H1 (cell line): ENCODE data around the gene HGFAC. TPM values are rescaled to one million over a fixed set of nuclear protein-coding genes. Genes with fewer than 3 reads are reported as not detected.

ENCODE experiments used
- KDM1A ChIP-seq: fragments of 200-600, 300-600 bp; sonication (generic); IDR thresholded peaks from 2 replicates; pipeline ENCODE4 v1.7.1; 2016; ENCODE audit warnings: mild to moderate bottlenecking, low read length, borderline replicate concordance
- RBBP5 ChIP-seq: IDR thresholded peaks from 2 replicates; pipeline ENCODE4 v1.7.1; 2012; ENCODE audit warnings: low read depth, mild to moderate bottlenecking, inconsistent platforms, low read length, moderate library complexity, borderline replicate concordance
- polyA plus RNA-seq, 7 experiments: library from polyadenylated mRNA; depleted of rRNA in 3 of 7; stranded (reverse) in 5 of 7; unstranded in 2 of 7; fragments of >200 nt in 5 of 7; fragments of 200-250 nt in 2 of 7; gene quantifications; 1 replicate in 5 of 7; 2 replicates in 1 of 7; 4 replicates in 1 of 7; pipeline versions ENCODE4 v1.2.1 to v1.2.3, GENCODE V29; 2011 to 2013; ENCODE audit warnings: missing spikeins in 2 of 7, mixed read lengths in 2 of 7
- total RNA-seq: library from RNA; stranded (reverse); fragmentation: NEBNext Ultra II Directional; extraction: Animal tissue kit (Norgen Biotek cat#: 25700); gene quantifications from 2 replicates; pipeline ENCODE4 v1.2.1, GENCODE V29; 2021

HGFAC gene
- total and polyA plus RNA-seq, 2 of the 8 experiments (the other 6 are each of a cell fraction or from before 2014, with no cell fraction given), result 0.14 to 0.15 TPM

DNA sequence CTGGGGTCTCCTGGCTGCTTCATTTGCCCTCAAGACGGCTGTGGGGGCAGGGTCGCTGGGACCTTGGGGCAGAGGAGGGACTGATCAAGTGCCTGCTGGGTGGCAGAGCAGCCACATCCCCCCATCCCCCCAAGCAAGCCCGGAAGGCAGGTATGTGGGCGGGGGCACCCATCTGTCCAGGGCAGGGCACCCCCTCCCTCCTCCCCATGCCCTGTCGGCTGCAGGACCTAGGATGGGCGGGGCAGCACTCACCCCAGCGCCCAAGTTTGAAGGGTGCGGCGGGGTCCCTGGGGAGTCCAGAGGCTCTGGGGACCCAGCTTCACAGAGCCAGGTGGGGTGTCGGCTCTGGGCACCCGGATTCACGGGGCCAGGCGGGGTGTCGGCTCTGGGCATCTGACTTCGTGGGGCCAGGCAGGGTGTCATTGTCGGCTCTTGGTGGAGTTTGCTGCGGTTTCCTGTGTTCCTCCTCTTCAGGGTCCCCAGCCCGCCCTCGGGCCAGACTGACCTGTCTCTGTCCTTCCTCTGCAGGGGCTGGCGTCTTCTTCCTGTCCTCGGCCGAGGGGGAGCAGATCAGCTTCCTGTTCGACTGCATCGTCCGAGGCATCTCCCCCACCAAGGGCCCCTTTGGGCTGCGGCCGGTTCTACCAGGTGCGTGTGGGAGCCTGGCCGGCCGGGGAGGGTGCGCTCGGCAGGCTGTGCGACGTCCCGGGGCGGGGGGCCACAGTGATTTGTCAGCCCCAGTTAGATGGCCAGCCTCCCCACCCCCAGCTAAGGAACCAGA lies 43.4 kb downstream of the HGFAC start (continued):
- no peak for TF ChIP-seq KDM1A
- no peak for TF ChIP-seq RBBP5
